NT2/D1 (cell line): Measurements from ENCODE around the gene SMCP.

Experiments used
- YY1 ChIP-seq: IDR thresholded peaks from 2 replicates; pipeline ENCODE4 v1.6.1; 2011; ENCODE audit not compliant: insufficient read length, insufficient read depth
- ZNF274 ChIP-seq: IDR thresholded peaks from 2 replicates; pipeline ENCODE4 v1.6.1; 2011; ENCODE audit warnings: mild to moderate bottlenecking, low read depth, low read length

GRCh38 chr1:152869808-152870419, 8.2 kb upstream of the SMCP start:
- TF ChIP-seq ZNF274 (no peak), YY1 (no peak)
